SK-N-SH (cell line): ENCODE results near the gene EFCAB13.

Experiments used
- CHD2 ChIP-seq: fragments of 150-350 bp; IDR thresholded peaks from 2 replicates; pipeline ENCODE4 v1.6.1; 2018; ENCODE audit warnings: low read length; ENCODE audit not compliant: partially characterized antibody
- CTCF ChIP-seq: fragments of 200-600 bp; sonication (generic); IDR thresholded peaks from 2 replicates; pipeline ENCODE4 v1.6.1; 2017; ENCODE audit warnings: antibody characterized with exemption, mild to moderate bottlenecking, moderate library complexity
- EZH2phosphoT487 ChIP-seq: fragments of 200-600 bp; sonication (generic); IDR thresholded peaks from 2 replicates; pipeline ENCODE4 v1.6.1; 2017; ENCODE audit warnings: low read depth, mixed run types, mild to moderate bottlenecking, antibody characterized with exemption, moderate library complexity, borderline replicate concordance
- FOXJ3 ChIP-seq: sonication (generic); formaldehyde crosslinking; IDR thresholded peaks from 2 replicates; pipeline ENCODE4 v1.5.1; 2020; ENCODE audit warnings: mild to moderate bottlenecking, missing genetic modification reagents
- NFIC ChIP-seq: IDR thresholded peaks from 2 replicates; pipeline ENCODE4 v1.4.0; 2012; ENCODE audit warnings: borderline replicate concordance
- POLR2AphosphoS5 ChIP-seq: IDR thresholded peaks from 2 replicates; pipeline ENCODE4 v1.6.1; 2012; ENCODE audit warnings: low read depth, low read length
- RAD21 ChIP-seq: IDR thresholded peaks from 2 replicates; pipeline ENCODE4 v1.6.1; 2012; ENCODE audit warnings: mild to moderate bottlenecking, low read length
- RCOR1 ChIP-seq: fragments of 150-350 bp; IDR thresholded peaks from 2 replicates; pipeline ENCODE4 v1.6.1; 2017; ENCODE audit warnings: antibody characterized with exemption, low read length
- TEAD4 ChIP-seq: IDR thresholded peaks from 2 replicates; pipeline ENCODE4 v1.4.0; 2012; ENCODE audit warnings: mild to moderate bottlenecking, borderline replicate concordance; ENCODE audit not compliant: insufficient read depth
- YY1 ChIP-seq: IDR thresholded peaks from 2 replicates; pipeline ENCODE4 v1.4.0; 2012; ENCODE audit warnings: low read depth, mild to moderate bottlenecking
- ZBTB33 ChIP-seq: IDR thresholded peaks from 2 replicates; pipeline ENCODE4 v1.4.0; 2012; ENCODE audit warnings: low read depth, borderline replicate concordance

GRCh38 chr17:47324224-47325020, 667 bp downstream of the EFCAB13 start:
- TF ChIP-seq NFIC (no peak), CTCF (no peak), FOXJ3 (CRISPR knock-in tag) (no peak), TEAD4 (no peak), CHD2 (no peak), RAD21 (no peak), RCOR1 (no peak), YY1 (no peak), POLR2AphosphoS5 (no peak), EZH2phosphoT487 (no peak), ZBTB33 (no peak)
